Renal pelvis (tissue), 12 donors: Measurements from ENCODE around the gene CYTH2. TPM values are rescaled to one million over a fixed set of nuclear protein-coding genes. Genes with fewer than 3 reads are reported as not detected.

Experiments used
- DNase-seq: peaks from one replicate; pipeline ENCODE4 v3.0.0-alpha.2; 2013
- long read RNA-seq, 16 experiments: transcript quantifications; one replicate each; lab custom pipeline, GENCODE V29; 2026
- polyA plus RNA-seq, 3 donors: library from polyadenylated mRNA; unstranded; fragments of 120-200 nt; gene quantifications; one replicate each; pipeline ENCODE4 v1.2.1, GENCODE V29; 2013; ENCODE audit not compliant: insufficient read length in 3 of 3

The CYTH2 gene, protein sequence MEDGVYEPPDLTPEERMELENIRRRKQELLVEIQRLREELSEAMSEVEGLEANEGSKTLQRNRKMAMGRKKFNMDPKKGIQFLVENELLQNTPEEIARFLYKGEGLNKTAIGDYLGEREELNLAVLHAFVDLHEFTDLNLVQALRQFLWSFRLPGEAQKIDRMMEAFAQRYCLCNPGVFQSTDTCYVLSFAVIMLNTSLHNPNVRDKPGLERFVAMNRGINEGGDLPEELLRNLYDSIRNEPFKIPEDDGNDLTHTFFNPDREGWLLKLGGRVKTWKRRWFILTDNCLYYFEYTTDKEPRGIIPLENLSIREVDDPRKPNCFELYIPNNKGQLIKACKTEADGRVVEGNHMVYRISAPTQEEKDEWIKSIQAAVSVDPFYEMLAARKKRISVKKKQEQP
- 100 to 1,000 TPM in 2 of 3 donors, 10 to 100 TPM in 1; 88.1 to 115 (median 110) TPM for polyA plus RNA-seq
- long read RNA-seq, donor 1, full-length matches to known transcripts = 19 of 36 reads
- long read RNA-seq, donor 1, partial matches to known transcripts = 17 of 36 reads
- long read RNA-seq, donor 1, other reads (novel, unspliced or antisense) = 0 of 36 reads
- long read RNA-seq, donor 2, full-length matches to known transcripts = 23 of 37 reads
- long read RNA-seq, donor 2, partial matches to known transcripts = 14 of 37 reads
- long read RNA-seq, donor 2, other reads (novel, unspliced or antisense) = 0 of 37 reads
- long read RNA-seq, donor 3, full-length matches to known transcripts = 22 of 42 reads
- long read RNA-seq, donor 3, partial matches to known transcripts = 20 of 42 reads
- long read RNA-seq, donor 3, other reads (novel, unspliced or antisense) = 0 of 42 reads
- long read RNA-seq, donor 4, full-length matches to known transcripts = 21 of 50 reads
- long read RNA-seq, donor 4, partial matches to known transcripts = 29 of 50 reads
- long read RNA-seq, donor 4, other reads (novel, unspliced or antisense) = 0 of 50 reads
- long read RNA-seq, donor 5, full-length matches to known transcripts = 6 of 19 reads
- long read RNA-seq, donor 5, partial matches to known transcripts = 13 of 19 reads
- long read RNA-seq, donor 5, other reads (novel, unspliced or antisense) = 0 of 19 reads
- long read RNA-seq, donor 6, full-length matches to known transcripts = 13 of 33 reads
- long read RNA-seq, donor 6, partial matches to known transcripts = 20 of 33 reads
- long read RNA-seq, donor 6, other reads (novel, unspliced or antisense) = 0 of 33 reads
- long read RNA-seq, donor 7, full-length matches to known transcripts = 23 of 41 reads
- long read RNA-seq, donor 7, partial matches to known transcripts = 18 of 41 reads
- long read RNA-seq, donor 7, other reads (novel, unspliced or antisense) = 0 of 41 reads
- long read RNA-seq, donor 8, full-length matches to known transcripts = 6 of 14 reads
- long read RNA-seq, donor 8, partial matches to known transcripts = 8 of 14 reads
- long read RNA-seq, donor 8, other reads (novel, unspliced or antisense) = 0 of 14 reads
- long read RNA-seq, donor 9, full-length matches to known transcripts = 27 of 61 reads
- long read RNA-seq, donor 9, partial matches to known transcripts = 34 of 61 reads
- long read RNA-seq, donor 9, other reads (novel, unspliced or antisense) = 0 of 61 reads
- long read RNA-seq, donor 10, full-length matches to known transcripts = 23 of 37 reads
- long read RNA-seq, donor 10, partial matches to known transcripts = 14 of 37 reads
- long read RNA-seq, donor 10, other reads (novel, unspliced or antisense) = 0 of 37 reads
- long read RNA-seq, donor 11, full-length matches to known transcripts = 10 of 15 reads
- long read RNA-seq, donor 11, partial matches to known transcripts = 5 of 15 reads
- long read RNA-seq, donor 11, other reads (novel, unspliced or antisense) = 0 of 15 reads
- long read RNA-seq, donor 12, full-length matches to known transcripts = 21 of 52 reads
- long read RNA-seq, donor 12, partial matches to known transcripts = 31 of 52 reads
- long read RNA-seq, donor 12, other reads (novel, unspliced or antisense) = 0 of 52 reads
- long read RNA-seq, donor 13, full-length matches to known transcripts = 5 of 35 reads
- long read RNA-seq, donor 13, partial matches to known transcripts = 30 of 35 reads
- long read RNA-seq, donor 13, other reads (novel, unspliced or antisense) = 0 of 35 reads
- long read RNA-seq, donor 14 = 0 reads
- long read RNA-seq, donor 15, full-length matches to known transcripts = 17 of 30 reads
- long read RNA-seq, donor 15, partial matches to known transcripts = 13 of 30 reads
- long read RNA-seq, donor 15, other reads (novel, unspliced or antisense) = 0 of 30 reads
- long read RNA-seq, donor 16, full-length matches to known transcripts = 25 of 55 reads
- long read RNA-seq, donor 16, partial matches to known transcripts = 30 of 55 reads
- long read RNA-seq, donor 16, other reads (novel, unspliced or antisense) = 0 of 55 reads

DNA sequence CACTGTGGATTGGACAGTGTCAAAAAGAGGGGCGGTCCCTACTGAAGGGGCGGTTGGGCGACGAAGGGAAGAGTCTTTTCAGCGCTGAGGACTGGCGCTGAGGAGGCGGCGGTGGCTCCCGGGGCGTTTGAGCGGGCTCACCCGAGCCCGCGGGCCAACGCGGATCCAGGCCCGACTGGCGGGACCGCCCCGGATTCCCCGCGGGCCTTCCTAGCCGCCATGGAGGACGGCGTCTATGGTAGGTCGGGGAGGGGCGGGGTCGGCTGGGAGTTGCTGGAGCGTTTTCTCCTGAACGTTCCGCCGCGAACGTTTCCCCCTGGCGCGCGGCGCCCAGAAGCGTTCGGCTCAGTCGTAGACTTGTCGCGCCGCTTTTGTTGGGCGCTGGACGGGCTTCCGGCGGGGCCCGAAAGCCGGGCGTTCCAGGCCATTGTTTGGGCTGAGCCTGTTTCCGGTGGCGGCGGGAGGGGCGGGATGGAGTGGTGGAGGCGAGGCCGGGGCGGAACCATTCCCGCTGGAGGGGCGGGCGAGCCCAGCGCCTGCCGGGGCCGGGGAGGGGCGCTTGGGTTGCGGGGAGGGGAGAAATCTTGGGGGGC, at the start of gene CYTH2:
Gene CYTH2 (plus strand): TSS at position 81 of the 593 bp plus-strand sequence. CDS start 139 bp downstream, at position 220.
- peak; percentile 75 for DNase-seq

DNA sequence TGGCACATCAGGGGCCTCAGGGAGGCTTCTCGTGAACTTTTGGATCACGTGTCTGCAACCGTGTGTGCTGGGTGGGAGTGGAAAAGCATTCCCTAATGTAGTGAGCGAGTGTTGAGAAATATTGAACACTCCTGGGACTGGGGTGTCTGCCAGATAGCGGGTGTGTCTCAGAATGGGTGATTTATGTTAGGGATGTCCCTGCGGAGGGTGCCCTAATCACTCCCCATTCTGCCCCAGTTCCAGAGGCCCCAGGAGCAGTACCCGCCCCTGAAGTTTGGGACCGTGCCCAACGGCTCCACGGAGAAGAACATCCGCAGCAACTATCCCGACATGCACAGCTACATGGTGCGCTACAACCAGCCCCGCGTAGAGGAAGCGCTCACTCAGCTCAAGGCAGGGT, 47.6 kb upstream of the CYTH2 start:
- DNase-seq = no peak

DNA sequence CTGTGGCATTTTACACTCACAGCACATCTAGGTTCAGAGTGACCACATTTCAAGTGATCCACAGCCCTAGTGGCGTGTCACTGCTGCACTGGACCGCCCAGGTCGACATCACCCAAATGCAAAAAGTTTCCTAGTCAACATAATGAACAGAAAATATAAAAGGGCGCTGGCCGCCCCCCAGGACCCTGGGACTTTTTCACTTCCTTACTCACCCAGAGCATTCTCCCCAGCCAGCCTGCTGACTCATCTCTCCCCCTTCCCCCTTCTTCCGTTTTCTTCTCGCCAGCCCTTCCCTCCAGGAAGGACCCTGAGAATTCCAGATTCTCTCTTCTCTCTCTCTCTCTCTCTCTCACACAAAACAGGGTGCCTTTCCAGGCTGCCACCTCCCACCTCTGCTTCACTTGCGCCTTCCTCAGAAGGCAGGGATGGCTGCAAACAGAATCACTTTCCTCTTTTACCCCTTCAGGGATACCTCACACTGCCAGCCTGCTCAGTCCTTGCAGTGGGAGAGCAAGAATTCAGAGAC, 44.4 kb upstream of the CYTH2 start:
- DNase-seq = no peak

DNA sequence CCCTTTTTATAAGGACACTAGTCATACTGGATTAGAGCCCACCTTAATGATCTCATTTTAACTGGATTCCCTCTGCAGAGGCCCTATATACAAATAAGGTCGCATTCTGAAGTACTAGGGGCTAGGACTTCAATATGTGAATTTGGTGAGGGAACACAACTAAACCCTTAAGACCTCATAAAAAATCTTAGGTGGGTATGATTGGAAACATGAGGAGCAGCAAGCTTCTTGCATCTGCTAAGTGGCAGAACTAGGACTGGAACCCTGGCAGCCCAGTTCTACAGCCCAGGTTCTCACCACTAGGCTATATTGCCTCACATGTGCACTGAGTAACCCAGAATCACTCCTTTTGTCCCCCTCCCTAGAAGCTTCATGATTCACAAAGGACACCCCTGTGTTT, 40.5 kb upstream of the CYTH2 start:
- no peak for DNase-seq

DNA sequence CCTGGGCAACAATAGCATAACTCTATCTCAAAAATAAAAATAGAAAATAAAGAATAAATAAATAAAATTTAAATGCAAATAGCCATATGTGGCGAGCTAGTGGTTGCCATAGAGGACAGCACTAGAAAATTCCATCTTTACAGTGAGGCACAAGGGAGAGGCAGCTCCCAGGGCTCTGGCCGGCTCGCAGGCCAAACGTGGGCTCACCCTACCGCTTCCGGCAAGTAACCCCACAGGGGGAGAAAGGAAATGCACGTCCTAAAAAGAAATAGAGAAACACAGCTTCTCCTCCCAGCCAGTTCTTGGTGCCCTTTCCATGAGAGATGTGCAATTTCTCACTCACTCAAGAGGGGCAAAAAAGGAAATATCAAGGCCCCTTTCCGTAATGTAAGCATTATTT, 35.8 kb upstream of the CYTH2 start:
- DNase-seq = no peak

DNA sequence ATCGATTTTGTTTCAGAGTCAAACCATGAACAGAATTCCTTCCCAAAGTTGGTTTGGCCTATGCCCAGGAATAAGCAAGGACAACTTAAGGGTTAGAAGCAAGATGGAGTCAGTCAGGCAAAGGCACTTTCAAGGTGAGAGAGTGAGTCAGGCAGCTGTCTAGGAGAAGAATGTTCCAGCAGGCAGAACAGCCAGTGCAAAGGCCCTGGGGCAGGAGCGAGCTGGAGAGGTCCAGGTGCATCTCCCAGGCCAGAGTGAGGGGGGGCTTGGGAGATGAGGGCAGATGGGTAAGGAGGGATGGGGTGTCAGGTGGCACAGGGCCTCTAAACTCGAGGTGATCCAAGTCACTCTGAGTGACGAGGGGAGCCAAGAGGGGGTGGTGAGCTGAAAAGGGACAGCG, 32.6 kb upstream of the CYTH2 start:
- DNase-seq = no peak

DNA sequence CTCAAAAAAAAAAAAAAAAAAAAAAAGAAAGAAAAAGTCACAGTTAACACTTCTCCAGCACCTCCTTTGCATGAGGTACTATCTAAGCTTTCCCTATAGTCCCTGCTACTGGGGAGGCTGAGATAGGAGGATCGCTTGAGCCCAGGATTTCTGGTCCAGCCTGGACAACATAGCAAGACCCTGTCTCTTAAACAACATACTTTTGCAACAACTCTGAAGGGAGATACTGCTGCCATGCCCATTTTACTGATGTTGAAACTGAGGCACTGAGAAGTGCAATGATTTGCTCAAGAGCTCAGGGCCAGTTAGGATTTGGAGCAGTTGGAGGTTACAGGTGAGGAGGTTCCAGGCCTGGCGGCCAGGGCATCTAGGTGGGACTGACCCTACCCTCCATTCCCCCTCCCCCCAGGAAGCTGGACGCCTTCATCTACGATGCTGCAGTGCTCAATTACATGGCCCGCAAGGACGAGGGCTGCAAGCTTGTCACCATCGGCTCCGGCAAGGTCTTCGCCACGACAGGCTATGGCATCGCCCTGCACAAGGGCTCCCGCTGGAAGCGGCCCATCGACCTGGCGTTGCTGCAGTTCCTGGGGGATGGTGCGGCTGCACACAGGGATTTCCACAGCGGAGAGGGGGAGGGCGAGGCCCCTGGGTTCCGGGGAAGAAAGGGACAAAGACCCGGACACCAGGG, 27.7 kb upstream of the CYTH2 start:
- no peak for DNase-seq

DNA sequence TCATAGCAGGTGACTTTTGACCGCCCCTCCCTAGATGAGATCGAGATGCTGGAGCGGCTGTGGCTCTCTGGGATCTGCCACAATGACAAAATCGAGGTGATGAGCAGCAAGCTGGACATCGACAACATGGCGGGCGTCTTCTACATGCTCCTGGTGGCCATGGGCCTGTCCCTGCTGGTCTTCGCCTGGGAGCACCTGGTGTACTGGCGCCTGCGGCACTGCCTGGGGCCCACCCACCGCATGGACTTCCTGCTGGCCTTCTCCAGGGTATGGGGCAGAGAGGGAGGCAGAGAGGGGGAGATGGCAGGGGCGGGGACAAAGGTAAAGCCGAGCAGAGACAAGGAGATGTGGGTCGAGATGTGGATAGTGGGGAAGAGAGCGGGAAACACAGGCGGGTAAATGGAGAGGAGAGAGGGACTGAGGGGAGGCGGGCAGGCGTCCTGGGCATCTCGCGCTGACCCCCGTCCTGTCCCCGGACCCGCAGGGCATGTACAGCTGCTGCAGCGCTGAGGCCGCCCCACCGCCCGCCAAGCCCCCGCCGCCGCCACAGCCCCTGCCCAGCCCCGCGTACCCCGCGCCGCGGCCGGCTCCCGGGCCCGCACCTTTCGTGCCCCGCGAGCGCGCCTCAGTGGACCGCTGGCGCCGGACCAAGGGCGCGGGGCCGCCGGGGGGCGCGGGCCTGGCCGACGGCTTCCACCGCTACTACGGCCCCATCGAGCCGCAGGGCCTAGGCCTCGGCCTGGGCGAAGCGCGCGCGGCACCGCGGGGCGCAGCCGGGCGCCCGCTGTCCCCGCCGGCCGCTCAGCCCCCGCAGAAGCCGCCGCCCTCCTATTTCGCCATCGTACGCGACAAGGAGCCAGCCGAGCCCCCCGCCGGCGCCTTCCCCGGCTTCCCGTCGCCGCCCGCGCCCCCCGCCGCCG, 26.8 kb upstream of the CYTH2 start:
- DNase-seq = no peak

DNA sequence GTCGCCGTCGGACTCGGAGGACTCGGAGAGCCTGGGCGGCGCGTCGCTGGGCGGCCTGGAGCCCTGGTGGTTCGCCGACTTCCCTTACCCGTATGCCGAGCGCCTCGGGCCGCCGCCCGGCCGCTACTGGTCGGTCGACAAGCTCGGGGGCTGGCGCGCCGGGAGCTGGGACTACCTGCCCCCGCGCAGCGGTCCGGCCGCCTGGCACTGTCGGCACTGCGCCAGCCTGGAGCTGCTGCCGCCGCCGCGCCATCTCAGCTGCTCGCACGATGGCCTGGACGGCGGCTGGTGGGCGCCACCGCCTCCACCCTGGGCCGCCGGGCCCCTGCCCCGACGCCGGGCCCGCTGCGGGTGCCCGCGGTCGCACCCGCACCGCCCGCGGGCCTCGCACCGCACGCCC, 25.9 kb upstream of the CYTH2 start:
- DNase-seq = no peak

DNA sequence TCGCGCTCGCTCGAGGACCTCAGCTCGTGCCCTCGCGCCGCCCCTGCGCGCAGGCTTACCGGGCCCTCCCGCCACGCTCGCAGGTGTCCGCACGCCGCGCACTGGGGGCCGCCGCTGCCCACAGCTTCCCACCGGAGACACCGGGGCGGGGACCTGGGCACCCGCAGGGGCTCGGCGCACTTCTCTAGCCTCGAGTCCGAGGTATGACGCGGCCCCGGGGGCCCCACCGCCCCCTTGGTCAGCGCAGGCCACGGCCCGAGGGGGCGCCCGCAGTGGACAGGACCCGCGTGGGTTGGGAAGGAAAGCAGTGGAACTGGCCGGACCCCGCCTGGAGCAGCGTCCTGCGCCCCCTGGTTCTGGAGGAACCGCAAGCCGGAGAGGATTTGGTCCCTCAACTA, 25.4 kb upstream of the CYTH2 start:
- DNase-seq = no peak

DNA sequence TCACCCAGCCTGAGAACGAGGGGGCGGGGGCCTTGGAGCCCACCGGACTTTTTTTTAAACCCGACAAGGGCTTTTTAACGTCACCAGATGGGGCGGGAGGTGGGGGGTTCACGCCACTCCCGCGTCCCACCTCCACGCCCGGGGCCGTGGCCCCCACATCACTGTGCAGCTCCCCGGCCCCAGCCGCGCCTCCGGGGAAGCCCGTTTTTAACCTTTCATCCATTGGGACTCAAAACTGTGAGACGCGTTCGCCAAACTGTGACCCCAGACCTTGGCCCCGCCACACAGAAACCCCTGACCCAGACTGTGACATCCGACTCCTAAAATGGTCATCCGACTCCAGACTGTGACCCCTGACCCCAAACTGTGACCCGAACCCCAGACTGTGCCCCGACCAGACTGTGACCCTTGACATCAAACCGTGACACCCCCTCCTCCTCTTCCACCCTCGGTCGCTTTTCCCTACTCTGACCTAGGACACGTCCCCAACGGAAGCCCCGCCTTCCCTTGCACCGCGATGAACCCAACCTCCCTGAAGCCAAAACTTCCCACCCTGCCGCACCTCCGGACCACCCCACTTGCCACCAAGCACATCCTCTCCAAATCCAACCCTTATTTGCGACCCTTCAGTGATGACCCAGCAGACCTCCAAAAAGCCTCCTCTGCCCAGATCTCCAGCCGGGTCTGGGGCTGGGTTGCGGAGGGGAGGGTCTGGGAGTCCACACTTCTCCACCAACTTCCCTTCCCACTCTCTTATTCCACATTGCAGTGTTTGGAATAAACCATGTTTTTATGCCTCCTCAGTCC, 24.8 kb upstream of the CYTH2 start:
- no peak for DNase-seq

DNA sequence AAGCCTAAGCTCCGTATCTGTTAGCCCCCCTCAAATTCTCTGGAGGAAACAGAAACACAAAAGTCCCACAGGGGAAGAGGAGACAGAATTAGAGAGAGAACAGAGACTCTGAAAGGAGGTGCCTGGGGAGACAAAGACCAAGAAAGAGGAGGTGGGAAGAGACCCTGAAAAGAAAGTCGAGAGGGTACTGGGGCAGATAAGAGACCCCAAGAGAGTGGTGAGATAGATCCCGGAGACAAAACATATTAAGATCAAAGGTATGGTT, 24.3 kb upstream of the CYTH2 start:
- no peak for DNase-seq

DNA sequence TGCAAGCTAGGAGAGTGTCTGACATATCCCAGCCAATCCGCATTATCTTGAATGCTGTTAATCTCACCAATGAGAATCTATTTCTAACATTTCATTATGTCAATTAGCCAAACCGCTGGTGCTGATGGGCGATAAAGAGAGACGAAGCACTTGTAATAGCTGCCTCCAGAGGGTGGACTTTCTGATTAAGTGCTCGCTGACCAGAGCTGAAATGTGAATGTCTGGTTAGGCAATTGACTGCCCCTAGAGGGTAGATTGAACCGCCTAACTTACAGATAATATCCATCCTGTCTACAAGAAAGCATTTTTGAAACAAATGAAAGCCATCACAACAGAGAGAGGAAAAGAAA, 23.9 kb upstream of the CYTH2 start:
- peak; percentile 78 for DNase-seq

DNA sequence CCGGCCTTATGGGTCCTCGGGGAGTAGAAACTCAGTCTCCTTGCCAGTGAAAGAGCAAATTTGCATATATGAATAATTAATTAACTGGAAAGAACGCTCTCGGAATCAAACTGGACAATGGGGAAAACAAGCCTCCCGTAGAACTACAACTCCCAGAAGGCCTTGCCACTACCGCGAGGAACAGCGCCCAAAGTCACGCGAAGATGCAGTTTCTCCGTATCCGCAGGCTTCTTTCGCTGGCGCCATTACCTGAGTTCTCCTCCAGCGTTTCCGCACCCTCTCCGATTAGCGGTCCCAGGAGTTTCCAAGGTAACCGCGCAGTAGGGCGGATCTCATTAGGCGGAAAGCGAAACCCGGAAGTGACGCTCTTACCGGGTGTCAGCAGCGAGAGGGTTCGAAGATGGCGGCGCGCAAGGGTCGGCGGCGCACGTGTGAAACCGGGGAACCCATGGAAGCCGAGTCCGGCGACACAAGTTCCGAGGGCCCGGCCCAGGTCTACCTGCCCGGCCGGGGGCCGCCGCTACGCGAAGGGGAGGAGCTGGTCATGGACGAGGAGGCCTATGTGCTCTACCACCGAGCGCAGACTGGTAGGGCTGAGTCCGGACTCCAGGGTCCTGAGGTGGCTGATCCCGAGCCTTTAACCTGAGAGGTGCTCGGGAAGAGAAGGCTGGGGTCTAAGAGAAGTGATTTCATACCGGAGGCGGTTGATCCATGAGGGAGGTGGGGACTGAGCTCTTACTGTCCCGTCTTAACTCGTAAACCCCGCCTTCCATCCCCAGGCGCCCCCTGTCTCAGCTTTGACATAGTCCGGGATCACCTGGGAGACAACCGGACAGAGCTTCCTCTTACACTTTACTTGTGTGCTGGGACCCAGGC, 23.3 kb upstream of the CYTH2 start, which contains the start of gene GRWD1:
Gene GRWD1 (plus strand): TSS at position 378 of the 876 bp plus-strand sequence. CDS start 23 bp downstream, at position 401.
- DNase-seq = peak; percentile 97

DNA sequence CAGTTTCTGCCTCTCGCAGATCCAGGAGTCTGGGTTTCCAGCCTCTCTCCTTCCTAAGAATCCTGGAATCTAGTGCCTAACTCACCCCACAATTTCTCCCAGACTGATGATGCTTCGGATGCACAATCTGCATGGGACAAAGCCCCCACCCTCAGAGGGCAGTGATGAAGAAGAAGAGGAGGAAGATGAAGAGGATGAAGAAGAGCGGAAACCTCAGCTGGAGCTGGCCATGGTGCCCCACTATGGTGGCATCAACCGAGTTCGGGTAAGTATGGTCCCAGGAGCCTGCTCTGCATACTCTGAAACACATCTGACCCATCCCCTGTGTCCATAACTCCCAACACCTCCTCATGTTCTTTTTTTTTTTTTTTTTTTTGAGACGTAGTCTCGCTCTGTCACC, 22.6 kb upstream of the CYTH2 start:
- DNase-seq = no peak
